ENCODE data around the gene HBB. TPM values are rescaled to one million over a fixed set of nuclear protein-coding genes. Genes with fewer than 3 reads are reported as not detected.

Gene HBB
- polyA plus RNA-seq, 1 donor from 2014 or later = not detected

GRCh38 chr11:5258543-5259262 is 31.8 kb upstream of the HBB start:
- no peaks in the 10 kb centered on the region for H3K9me3 ChIP-seq (ENCODE audit: low read length)
- H4K20me1 ChIP-seq (ENCODE audit: insufficient read depth) = no peaks in the 10 kb centered on the region
- H3K4me2 ChIP-seq (ENCODE audit: low read length) = no peak overlapping the region
- H3K9me2 ChIP-seq (ENCODE audit: insufficient read depth, low read length) = no peaks in the 10 kb centered on the region
- TF ChIP-seq EP300 (conservative IDR thresholded peaks at IDR 0.05; ENCODE audit: poor library complexity, severe bottlenecking) = no peak
- no peak for TF ChIP-seq POLR2AphosphoS5 (IDR thresholded peaks at IDR 0.05)
- no peak for TF ChIP-seq RAD21 (conservative IDR thresholded peaks at IDR 0.05)
- no peak for TF ChIP-seq CTCF (IDR thresholded peaks at IDR 0.05; ENCODE audit: poor library complexity, severe bottlenecking)
- no peak for TF ChIP-seq REST (IDR thresholded peaks at IDR 0.05; ENCODE audit: borderline replicate concordance)
- no peak for TF ChIP-seq MXI1 (conservative IDR thresholded peaks at IDR 0.05; ENCODE audit: poor library complexity, severe bottlenecking)
- TF ChIP-seq TAF1 (IDR thresholded peaks at IDR 0.05; ENCODE audit: low read depth) = no peak
- TF ChIP-seq EZH2 (IDR thresholded peaks at IDR 0.05; ENCODE audit: borderline replicate concordance, insufficient read depth, low read length, poor library complexity, severe bottlenecking) = no peak
- no peak for TF ChIP-seq SMC3 (conservative IDR thresholded peaks at IDR 0.05; ENCODE audit: poor library complexity)
- H2AFZ ChIP-seq (ENCODE audit: low read depth, low read length) = no peak overlapping the region
- H3K4me3 ChIP-seq (ENCODE audit: low read length) = no peak overlapping the region
- no peaks in the 10 kb centered on the region for H3K36me3 ChIP-seq (ENCODE audit: insufficient read depth, low read length)
- H3K27ac ChIP-seq (ENCODE audit: low read length) = no peak overlapping the region
- H3F3A ChIP-seq (ENCODE audit: insufficient read depth, low read length, poor library complexity, severe bottlenecking) = no peaks in the 10 kb centered on the region
- H3K79me2 ChIP-seq (replicated peaks; ENCODE audit: insufficient read depth, low read length) = no peaks in the 10 kb centered on the region
- H3K27me3 ChIP-seq (ENCODE audit: insufficient read depth, low read depth, low read length) = no peaks in the 10 kb centered on the region
- H3K9ac ChIP-seq (ENCODE audit: low read length) = no peak overlapping the region

- Histone ChIP-seq H4K20me1 (ENCODE audit: insufficient read depth) (no peaks in the 10 kb centered on the region), H3K27me3 (ENCODE audit: insufficient read depth, low read depth, low read length) (no peaks in the 10 kb centered on the region), H3K27ac (ENCODE audit: low read length) (no peak overlapping the region), H3K4me3 (ENCODE audit: low read length) (no peak overlapping the region), H3K9me2 (ENCODE audit: insufficient read depth, low read length) (no peaks in the 10 kb centered on the region), H3F3A (ENCODE audit: insufficient read depth, low read length, poor library complexity, severe bottlenecking) (no peaks in the 10 kb centered on the region), H3K9ac (ENCODE audit: low read length) (no peak overlapping the region), H3K4me2 (ENCODE audit: low read length) (no peak overlapping the region), H3K36me3 (ENCODE audit: insufficient read depth, low read length) (no peaks in the 10 kb centered on the region), H3K79me2 (replicated peaks; ENCODE audit: insufficient read depth, low read length) (no peaks in the 10 kb centered on the region), H2AFZ (ENCODE audit: low read depth, low read length) (no peak overlapping the region), H3K9me3 (ENCODE audit: low read length) (no peaks in the 10 kb centered on the region)
- TF ChIP-seq TAF1 (IDR thresholded peaks at IDR 0.05; ENCODE audit: low read depth) = no peak
- TF ChIP-seq POLR2AphosphoS5 (IDR thresholded peaks at IDR 0.05) = no peak
- TF ChIP-seq REST (IDR thresholded peaks at IDR 0.05; ENCODE audit: borderline replicate concordance) = no peak
- TF ChIP-seq RAD21 (conservative IDR thresholded peaks at IDR 0.05) = no peak
- TF ChIP-seq MXI1 (conservative IDR thresholded peaks at IDR 0.05; ENCODE audit: poor library complexity, severe bottlenecking) = no peak
- TF ChIP-seq CTCF (IDR thresholded peaks at IDR 0.05; ENCODE audit: poor library complexity, severe bottlenecking) = no peak
- TF ChIP-seq EZH2 (IDR thresholded peaks at IDR 0.05; ENCODE audit: borderline replicate concordance, insufficient read depth, low read length, poor library complexity, severe bottlenecking) = no peak
- TF ChIP-seq SMC3 (conservative IDR thresholded peaks at IDR 0.05; ENCODE audit: poor library complexity) = no peak
- no peak for TF ChIP-seq EP300 (conservative IDR thresholded peaks at IDR 0.05; ENCODE audit: poor library complexity, severe bottlenecking)
These were observed 30.4 kb upstream of the HBB start for GRCh38 chr11:5257296-5257695.

All from neural cell (in vitro differentiated cells).